ENCODE results near the gene ATXN7L1. TPM values are rescaled to one million over a fixed set of nuclear protein-coding genes. Genes with fewer than 3 reads are reported as not detected.

ATXN7L1 gene
- polyA plus RNA-seq, 1 experiment: 2.7 TPM

GRCh38 chr7:105585850-105586500, 290.4 kb downstream of the ATXN7L1 start:
- CTCF ChIA-PET: interaction anchor here (1.2 kb wide), 1 partner anchor 19 kb away, joined by 3 read pairs; no protein-coding TSS in a partner anchor
- TF ChIP-seq, protein P1, sequence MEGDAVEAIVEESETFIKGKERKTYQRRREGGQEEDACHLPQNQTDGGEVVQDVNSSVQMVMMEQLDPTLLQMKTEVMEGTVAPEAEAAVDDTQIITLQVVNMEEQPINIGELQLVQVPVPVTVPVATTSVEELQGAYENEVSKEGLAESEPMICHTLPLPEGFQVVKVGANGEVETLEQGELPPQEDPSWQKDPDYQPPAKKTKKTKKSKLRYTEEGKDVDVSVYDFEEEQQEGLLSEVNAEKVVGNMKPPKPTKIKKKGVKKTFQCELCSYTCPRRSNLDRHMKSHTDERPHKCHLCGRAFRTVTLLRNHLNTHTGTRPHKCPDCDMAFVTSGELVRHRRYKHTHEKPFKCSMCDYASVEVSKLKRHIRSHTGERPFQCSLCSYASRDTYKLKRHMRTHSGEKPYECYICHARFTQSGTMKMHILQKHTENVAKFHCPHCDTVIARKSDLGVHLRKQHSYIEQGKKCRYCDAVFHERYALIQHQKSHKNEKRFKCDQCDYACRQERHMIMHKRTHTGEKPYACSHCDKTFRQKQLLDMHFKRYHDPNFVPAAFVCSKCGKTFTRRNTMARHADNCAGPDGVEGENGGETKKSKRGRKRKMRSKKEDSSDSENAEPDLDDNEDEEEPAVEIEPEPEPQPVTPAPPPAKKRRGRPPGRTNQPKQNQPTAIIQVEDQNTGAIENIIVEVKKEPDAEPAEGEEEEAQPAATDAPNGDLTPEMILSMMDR (IDR thresholded peaks at IDR 0.05; ENCODE audit: insufficient read depth, low read depth, low read length): no peak
- Histone ChIP-seq H3K27me3 (ENCODE audit: control insufficient read depth, insufficient read depth, low read length) (no peaks in the 10 kb centered on the region), H3K36me3 (ENCODE audit: control insufficient read depth, insufficient read depth, low read length) (no peaks in the 10 kb centered on the region), H3K4me3 (ENCODE audit: low read depth, low read length) (no peak overlapping the region)
- POLR2A ChIA-PET: no interaction called here
- DNase-seq (ENCODE audit: low read depth): no peak

DNA sequence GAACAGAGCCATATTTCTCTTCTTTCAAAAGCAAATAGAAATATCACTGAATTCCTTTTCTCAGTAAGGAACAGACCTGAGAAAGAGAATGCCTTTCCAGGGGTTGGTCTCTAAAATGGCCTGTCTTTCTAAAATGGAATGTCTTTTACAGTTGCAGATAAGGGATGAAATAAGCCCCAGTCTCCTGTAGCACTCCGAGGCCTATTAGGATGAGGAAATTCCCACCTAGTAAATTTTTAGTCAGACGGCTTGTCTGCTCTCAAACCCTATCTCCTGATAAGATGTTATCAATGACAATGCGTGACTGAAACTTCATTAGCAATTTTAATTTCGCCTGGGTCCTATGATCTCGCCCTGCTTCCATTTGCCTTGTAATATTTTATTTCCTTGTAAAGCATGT, 292.2 kb downstream of the ATXN7L1 start:
- no peak for DNase-seq (ENCODE audit: low read depth)
- Histone ChIP-seq H3K27me3 (ENCODE audit: control insufficient read depth, insufficient read depth, low read length) (no peaks in the 10 kb centered on the region), H3K4me3 (ENCODE audit: low read depth, low read length) (no peak overlapping the region), H3K36me3 (ENCODE audit: control insufficient read depth, insufficient read depth, low read length) (no peaks in the 10 kb centered on the region)
- POLR2A ChIA-PET: no interaction called here
- TF ChIP-seq, protein P1 (IDR thresholded peaks at IDR 0.05; ENCODE audit: insufficient read depth, low read depth, low read length): no peak
- CTCF ChIA-PET: no interaction called here

DNA sequence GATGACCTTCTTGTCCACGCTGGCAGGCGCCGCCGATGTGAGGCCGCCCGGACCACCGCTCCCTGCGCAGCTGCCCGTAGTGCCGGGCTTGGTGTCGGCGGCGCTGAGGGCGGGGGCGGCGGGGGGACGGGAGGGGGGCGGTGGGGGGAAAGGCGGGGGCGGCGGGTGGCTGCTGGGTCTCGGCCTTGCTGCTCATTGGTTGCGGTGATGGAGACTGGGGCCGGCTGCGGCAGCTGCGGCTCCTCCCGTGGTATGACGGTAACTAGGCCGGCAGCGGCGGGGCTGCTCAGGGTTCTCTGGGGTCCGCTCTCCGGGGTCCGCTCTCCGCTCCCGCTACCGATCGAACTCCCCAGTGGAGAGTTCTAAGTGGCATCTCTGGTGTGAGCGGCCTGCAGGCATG, 293.3 kb downstream of the ATXN7L1 start:
- Histone ChIP-seq H3K27me3 (ENCODE audit: control insufficient read depth, insufficient read depth, low read length) (no peaks in the 10 kb centered on the region), H3K36me3 (ENCODE audit: control insufficient read depth, insufficient read depth, low read length) (no peaks in the 10 kb centered on the region), H3K4me3 (ENCODE audit: low read depth, low read length) (no peak overlapping the region)
- ChIA-PET POLR2A (no interaction called here), CTCF (no interaction called here)
- TF ChIP-seq, protein P1 (IDR thresholded peaks at IDR 0.05; ENCODE audit: insufficient read depth, low read depth, low read length): no peak
- DNase-seq (ENCODE audit: low read depth): no peak

- Histone ChIP-seq H3K36me3 (ENCODE audit: control insufficient read depth, insufficient read depth, low read length) (no peaks in the 10 kb centered on the region), H3K4me3 (ENCODE audit: low read depth, low read length) (peak within 1 kb of the TSS; percentile 32), H3K27me3 (ENCODE audit: control insufficient read depth, insufficient read depth, low read length) (no peaks in the 10 kb centered on the region)
- ChIA-PET CTCF (interaction anchor here (0.9 to 1.0 kb wide), 3 partner anchors 8 to 18 kb away, joined by 3 read pairs; no protein-coding TSS in a partner anchor), POLR2A (no interaction called here)
- no peak for DNase-seq (ENCODE audit: low read depth)
- TF ChIP-seq, protein P1 (IDR thresholded peaks at IDR 0.05; ENCODE audit: insufficient read depth, low read depth, low read length): peak; percentile 13; the same call in 1 of the 2 replicates
Observed at GRCh38 chr7:105581066-105581811, 295.2 kb downstream of the ATXN7L1 start, which contains the start of gene EFCAB10. TSS of gene EFCAB10 (minus strand) at chr7:105581493. CDS start at chr7:105581463, 30 bp downstream.

GRCh38 chr7:105580022-105580740, 296.2 kb downstream of the ATXN7L1 start:
- CTCF ChIA-PET: interaction anchor here (0.6 to 1.0 kb wide), 2 partner anchors 9 to 1759 kb away, joined by 4 to 6 read pairs; no protein-coding TSS in a partner anchor
- H3K36me3 ChIP-seq (ENCODE audit: control insufficient read depth, insufficient read depth, low read length): no peaks in the 10 kb centered on the region
- no peaks in the 10 kb centered on the region for H3K27me3 ChIP-seq (ENCODE audit: control insufficient read depth, insufficient read depth, low read length)
- TF ChIP-seq, protein P1 (IDR thresholded peaks at IDR 0.05; ENCODE audit: insufficient read depth, low read depth, low read length): 0 out of 2 replicates have a peak, but pooled peaks have one; percentile 12
- DNase-seq (ENCODE audit: low read depth): no peak
- H3K4me3 ChIP-seq (ENCODE audit: low read depth, low read length): no peak overlapping the region
- POLR2A ChIA-PET: interaction anchor here (0.7 kb wide), 1 partner anchor 19 kb away, joined by 4 read pairs; no protein-coding TSS in a partner anchor

Measured in BJ (cell line).